Activated T-helper 1 cell treated with Interleukin-2 at 50 U/mL for 16 hours (primary cell): ENCODE measurements around the gene PAF1.
"Not testable (repeated sequence)": the region's sequence is repeated elsewhere in the genome, so short reads cannot be mapped to it uniquely, and the experiment has no call there.

ENCODE experiments used
- DNase-seq: peaks from one replicate; pipeline ENCODE4 v3.0.0-alpha.2; 2020; ENCODE audit warnings: low read depth

Gene PAF1

GRCh38 chr19:39381910-39382611 is 8.8 kb downstream of the PAF1 start:
- DNase-seq: no peak

- DNase-seq: no peak
Observed at GRCh38 chr19:39380521-39381502, 10.1 kb downstream of the PAF1 start.

- no peak for DNase-seq
Observed at GRCh38 chr19:39379865-39380396, 11.0 kb downstream of the PAF1 start.

- DNase-seq: not testable (repeated sequence)
Observed at GRCh38 chr19:39379366-39379765, 11.5 kb downstream of the PAF1 start.

DNA sequence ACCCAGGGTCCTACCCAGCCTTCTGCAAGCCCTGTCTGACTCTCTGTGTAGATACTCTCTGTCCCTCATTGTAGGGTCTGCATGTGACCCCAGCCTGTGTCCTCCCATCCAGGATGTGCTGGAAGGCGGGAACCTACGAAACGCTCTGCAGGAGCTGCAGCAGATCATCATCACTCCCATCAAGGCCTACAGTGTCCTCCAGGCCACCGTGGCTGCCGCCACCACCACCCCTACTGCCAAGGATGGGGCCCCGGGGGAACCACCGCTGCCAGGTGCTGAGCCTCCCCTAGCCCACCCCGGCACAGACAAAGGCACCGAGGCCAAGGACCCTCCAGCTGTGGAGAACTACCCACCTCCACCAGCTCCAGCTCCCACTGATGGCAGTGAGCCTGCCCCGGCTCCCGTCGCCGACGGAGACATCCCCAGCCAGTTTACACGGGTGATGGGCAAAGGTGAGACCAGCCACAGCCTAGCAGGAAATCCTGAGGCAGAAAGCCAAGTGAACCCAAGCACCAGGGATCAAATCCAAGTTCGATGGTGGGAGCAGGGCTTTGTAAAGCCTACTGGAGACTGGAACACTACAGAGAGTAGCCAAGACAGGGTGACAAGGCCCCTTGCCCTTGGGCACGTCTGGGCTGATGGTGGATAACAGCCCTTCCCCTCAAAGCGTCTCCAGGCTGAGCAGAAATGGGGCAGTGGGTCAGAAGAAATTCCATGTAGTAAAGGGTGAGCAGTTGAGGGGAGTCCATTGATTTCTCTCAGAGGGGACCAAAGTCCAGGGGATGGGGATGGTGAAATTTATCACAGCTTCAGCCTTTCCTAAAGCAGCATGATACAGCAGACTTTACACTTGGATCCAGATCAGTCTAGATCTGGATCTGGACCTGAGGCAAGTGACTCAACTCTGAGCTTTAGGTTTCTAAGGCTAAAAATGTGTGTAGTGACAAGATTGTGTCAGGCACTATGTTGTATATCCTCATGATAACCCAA is 13.2 kb downstream of the PAF1 start:
- DNase-seq: no peak

DNA sequence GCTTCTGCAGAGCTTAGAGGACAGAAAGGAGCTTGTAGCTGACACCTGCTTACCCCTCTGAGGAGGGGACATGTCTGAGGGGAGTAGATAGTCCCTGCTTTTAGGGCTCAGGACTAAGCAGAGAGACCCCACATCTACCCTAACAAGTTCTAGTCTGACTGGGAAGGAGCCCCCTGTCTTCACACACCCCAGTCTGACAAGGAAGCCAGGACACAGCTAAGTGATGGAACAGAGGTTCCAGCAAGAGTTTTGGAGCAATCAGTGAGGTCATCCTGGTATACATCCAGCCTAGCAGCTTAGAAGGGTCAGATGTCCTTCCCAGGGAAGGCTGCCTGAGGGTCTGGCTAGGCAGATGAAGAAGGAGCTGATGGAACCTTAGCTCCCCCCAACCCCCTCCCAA is 15.0 kb downstream of the PAF1 start:
- no peak for DNase-seq

- DNase-seq: no peak
Observed at GRCh38 chr19:39372941-39373340, 18.0 kb downstream of the PAF1 start.

GRCh38 chr19:39372047-39372802 is 18.7 kb downstream of the PAF1 start:
- no peak for DNase-seq

DNA sequence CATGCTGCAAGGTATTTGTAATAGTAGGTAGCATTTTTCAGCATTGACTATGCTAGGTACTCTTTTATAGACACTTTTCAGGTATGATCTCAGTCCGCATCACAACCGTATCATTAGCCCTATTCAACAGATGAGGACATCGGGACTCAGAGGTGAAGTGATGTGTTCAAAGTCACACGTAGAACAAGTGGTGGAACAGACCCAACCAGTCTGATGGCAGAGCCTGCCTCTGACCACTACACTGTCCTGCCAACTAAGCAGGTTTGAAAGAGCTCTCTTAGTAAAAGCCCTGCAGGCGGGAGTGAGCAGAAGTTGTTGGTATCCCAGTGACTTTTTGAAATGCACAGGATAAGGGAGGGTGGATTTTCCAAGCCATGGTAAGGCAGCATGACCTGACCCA is 20.2 kb downstream of the PAF1 start:
- no peak for DNase-seq

DNA sequence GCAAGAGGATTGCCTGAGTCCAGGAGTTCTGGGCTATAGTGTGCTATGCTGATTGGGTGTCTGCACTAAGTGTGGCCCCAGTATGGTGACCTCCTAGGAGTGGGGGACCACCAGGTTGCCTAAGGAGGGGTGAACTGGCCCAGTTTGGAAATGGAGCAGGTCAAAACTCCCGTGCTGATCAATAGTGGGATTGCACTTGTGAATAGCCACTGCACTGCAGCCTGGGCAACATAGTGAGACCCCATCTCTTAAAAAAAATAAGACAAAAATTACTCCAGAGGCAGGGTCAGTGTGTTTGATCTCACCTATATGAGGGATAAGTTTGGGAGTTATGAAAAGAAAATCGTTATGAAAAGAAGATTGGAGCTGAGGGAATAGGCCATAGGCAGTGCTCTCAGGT is 21.7 kb downstream of the PAF1 start:
- DNase-seq: no peak

DNA sequence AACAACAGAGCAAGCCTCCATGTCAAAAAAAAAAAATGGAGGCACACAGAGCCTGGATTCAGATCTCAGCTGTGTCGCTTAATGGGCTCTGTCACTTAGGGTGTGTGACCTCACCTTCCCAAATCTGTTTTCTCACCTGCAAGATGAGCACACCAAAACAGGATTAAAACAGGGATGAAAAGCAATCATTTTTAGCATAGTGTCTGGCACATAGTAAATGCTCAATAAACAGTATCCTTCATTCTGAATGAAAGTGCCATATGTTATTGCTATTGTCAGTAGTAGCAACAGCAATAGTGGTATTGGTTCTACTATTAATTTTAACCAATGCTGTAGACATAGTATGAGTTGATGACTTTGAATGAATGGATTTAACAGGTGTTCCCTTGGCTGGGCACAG is 25.4 kb downstream of the PAF1 start:
- DNase-seq: no peak

DNA sequence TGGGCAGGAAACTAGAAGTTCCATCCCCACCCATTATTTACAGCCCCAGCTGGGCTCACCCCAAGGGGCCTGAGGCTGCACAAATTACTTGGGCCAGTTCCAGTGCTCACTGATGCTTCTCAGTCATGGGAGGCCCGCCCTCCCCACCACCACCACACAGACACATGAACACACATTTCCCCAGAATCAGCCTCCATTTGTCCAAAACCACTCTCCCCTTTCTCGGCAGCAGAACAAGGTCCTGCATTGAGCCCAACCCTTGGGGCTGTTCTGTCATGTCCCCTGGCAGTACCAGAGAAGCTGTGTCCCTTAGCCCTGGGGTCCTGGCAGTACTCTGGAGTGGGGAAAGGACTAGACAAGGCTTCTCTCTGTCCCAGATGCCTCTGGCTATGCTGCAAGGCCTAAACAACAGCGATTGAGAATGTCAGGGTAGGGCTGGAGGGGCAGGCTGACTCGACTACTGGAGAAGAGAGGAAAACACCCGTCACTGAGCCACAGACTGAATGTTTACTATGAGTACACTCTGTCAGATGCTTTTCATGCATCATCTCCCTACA is 26.9 kb downstream of the PAF1 start:
- DNase-seq: no peak

DNA sequence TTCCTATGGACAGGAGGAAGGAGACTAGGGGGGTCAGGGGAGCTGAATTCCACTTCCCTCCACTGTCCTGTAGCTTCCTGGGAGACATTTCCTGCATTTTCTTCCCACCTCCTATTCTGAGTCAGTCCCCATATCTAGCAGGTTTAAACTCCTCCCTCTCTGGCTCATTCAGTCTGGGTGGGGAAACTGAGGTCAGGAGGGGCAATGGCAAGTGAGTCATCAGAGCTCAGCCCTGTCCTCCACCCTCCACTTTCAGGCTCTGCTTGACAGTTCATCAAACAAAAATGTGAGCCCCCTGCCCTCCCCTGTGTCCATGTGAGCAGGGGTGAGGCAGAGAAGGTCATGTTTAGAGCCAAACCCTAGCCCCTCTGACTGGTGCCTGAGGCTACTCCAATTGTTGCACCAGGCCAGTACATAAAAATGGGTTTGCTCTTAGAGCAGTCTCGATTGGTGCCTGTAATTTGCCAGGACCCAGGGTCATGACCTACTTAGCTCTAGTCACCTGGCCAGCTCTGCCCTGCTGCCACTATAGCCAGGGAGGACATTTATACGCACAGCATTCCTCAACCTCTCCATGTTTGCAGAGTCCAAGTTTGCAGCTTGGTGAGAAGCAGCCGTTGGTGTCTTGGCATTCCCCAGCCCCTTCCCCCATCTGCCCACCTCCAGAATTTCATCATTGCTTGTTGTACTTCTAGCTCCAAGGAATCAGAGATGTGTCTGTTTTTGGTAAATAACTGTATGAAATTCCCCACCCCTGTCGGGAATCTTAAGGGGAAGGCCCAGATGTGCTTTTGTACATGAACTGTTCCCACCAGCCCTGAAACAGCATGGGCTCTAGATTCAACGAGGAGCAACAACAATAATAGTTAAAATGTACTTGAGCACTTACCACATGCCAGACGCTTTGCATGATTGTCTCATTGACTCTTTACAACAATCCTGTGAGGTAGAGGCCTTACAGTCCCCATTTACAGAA is 27.9 kb downstream of the PAF1 start:
- no peak for DNase-seq

- DNase-seq: no peak
Observed at GRCh38 chr19:39360599-39360998, 30.3 kb downstream of the PAF1 start.

DNA sequence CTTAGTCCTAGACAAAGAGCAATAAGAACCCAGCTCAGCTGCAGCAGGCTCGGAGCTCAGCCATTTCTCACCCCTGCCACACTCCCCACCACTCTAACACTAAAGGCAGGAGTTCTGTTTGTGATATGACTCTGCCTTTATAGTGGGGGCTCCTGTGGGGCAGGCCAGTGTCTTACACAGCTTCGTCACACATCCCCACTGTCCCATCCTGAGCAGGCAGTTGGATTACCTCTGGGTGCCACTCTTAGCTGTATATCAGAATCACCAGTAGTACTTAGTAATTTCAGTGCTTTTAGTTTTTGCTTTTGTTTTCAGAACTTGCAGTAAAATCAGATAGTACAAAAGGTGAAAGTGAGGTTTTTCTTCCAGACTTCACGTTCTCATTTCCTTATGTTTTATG is 31.9 kb downstream of the PAF1 start:
- DNase-seq: no peak

GRCh38 chr19:39356647-39357046 is 34.3 kb downstream of the PAF1 start:
- no peak for DNase-seq

DNA sequence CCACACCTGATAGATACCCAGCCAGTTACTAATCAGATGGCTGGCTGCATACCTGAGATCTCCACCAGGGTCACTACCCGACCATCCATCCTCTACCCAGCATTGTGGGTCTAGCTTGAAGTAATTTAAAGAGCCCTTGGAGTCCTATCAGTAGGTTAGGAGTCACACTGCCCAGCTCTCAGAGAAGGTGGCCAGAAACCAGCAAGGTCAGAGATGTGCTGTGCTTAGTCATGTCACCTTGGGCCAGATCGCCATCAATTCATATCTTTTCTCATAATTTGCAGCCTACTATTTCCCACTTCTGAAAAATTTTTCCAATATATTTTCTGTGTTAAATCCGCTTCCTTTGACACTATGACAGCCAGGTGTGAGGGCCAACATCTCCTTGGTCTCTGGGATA is 34.8 kb downstream of the PAF1 start:
- DNase-seq: no peak

GRCh38 chr19:39355253-39355652 is 35.7 kb downstream of the PAF1 start:
- DNase-seq: no peak
